Mesenchymal stem cell (in vitro differentiated cells and primary cell): Measurements from ENCODE around the gene PLAAT3.

ENCODE experiments used
- DNase-seq: peaks from one replicate; pipeline ENCODE4 v3.0.0-alpha.2; 2013
- H2AFZ ChIP-seq: one replicate; pipeline ENCODE4 v1.6.1; 2013; ENCODE audit warnings: low read depth, mild to moderate bottlenecking, control low read depth, inconsistent platforms, low read length, moderate library complexity
- H2AK5ac ChIP-seq: 2 replicates; pipeline ENCODE4 v1.6.1; 2013; ENCODE audit warnings: low read length, moderate library complexity, mild to moderate bottlenecking, inconsistent platforms; ENCODE audit not compliant: severe bottlenecking
- H2BK120ac ChIP-seq: one replicate; pipeline ENCODE4 v1.6.1; 2013; ENCODE audit warnings: low read depth, mild to moderate bottlenecking, inconsistent platforms, low read length, moderate library complexity
- H2BK12ac ChIP-seq, 2 experiments: one replicate each; pipeline ENCODE4 v1.6.1; 2013; ENCODE audit warnings: inconsistent platforms in 2 of 2, low read length in 2 of 2, mild to moderate bottlenecking in 2 of 2, moderate library complexity in 2 of 2, control low read depth in 1 of 2
- H2BK15ac ChIP-seq: one replicate; pipeline ENCODE4 v1.6.1; 2013; ENCODE audit warnings: mild to moderate bottlenecking, low read depth, inconsistent platforms; ENCODE audit not compliant: poor library complexity, severe bottlenecking
- H2BK5ac ChIP-seq: 2 replicates; pipeline ENCODE4 v1.6.1; 2013; ENCODE audit warnings: low read depth, mild to moderate bottlenecking, low read length, control low read depth, inconsistent platforms; ENCODE audit not compliant: poor library complexity, severe bottlenecking
- H3K14ac ChIP-seq, 2 experiments: one replicate each; pipeline ENCODE4 v1.6.1; 2013; ENCODE audit warnings: inconsistent platforms in 2 of 2, low read length in 2 of 2, control low read depth in 1 of 2, mild to moderate bottlenecking in 1 of 2, moderate library complexity in 1 of 2
- H3K18ac ChIP-seq, 2 experiments: one replicate each; pipeline ENCODE4 v1.6.1; 2013; ENCODE audit warnings: inconsistent platforms in 2 of 2, low read length in 2 of 2, control low read depth in 1 of 2, low read depth in 1 of 2, mild to moderate bottlenecking in 1 of 2
- H3K23ac ChIP-seq, 2 experiments: one replicate each; pipeline ENCODE4 v1.6.1; 2013; ENCODE audit warnings: inconsistent platforms in 2 of 2, low read length in 2 of 2, mild to moderate bottlenecking in 2 of 2, moderate library complexity in 2 of 2, control low read depth in 1 of 2
- H3K27ac ChIP-seq: 2 replicates; pipeline ENCODE4 v1.5.1; 2013; ENCODE audit warnings: mild to moderate bottlenecking, moderate library complexity, low read length, control low read depth, inconsistent platforms; ENCODE audit not compliant: poor library complexity, severe bottlenecking
- H3K27me3 ChIP-seq, 2 experiments: 2 replicates each; pipeline versions ENCODE4 v1.6.1 to v1.7.0; 2013; ENCODE audit warnings: low read length in 2 of 2, mild to moderate bottlenecking in 2 of 2, moderate library complexity in 2 of 2, control low read depth in 1 of 2, inconsistent platforms in 1 of 2; ENCODE audit not compliant: control insufficient read depth in 1 of 2, insufficient read depth in 1 of 2
- H3K36me3 ChIP-seq, 2 experiments: 2 replicates each; pipeline versions ENCODE4 v1.6.1 to v1.7.0; 2013; ENCODE audit warnings: low read length in 2 of 2, control low read depth in 1 of 2, inconsistent platforms in 1 of 2, low read depth in 1 of 2, mild to moderate bottlenecking in 1 of 2; ENCODE audit not compliant: insufficient read depth in 2 of 2, control insufficient read depth in 1 of 2
- H3K4ac ChIP-seq, 2 experiments: one replicate each; pipeline ENCODE4 v1.6.1; 2013; ENCODE audit warnings: inconsistent platforms in 2 of 2, low read length in 2 of 2, mild to moderate bottlenecking in 2 of 2, moderate library complexity in 2 of 2, control low read depth in 1 of 2, low read depth in 1 of 2
- H3K4me1 ChIP-seq: 2 replicates; pipeline ENCODE4 v1.6.1; 2013; ENCODE audit warnings: low read depth, low read length, control low read depth; ENCODE audit not compliant: control insufficient read depth, insufficient read depth
- H3K4me2 ChIP-seq: 2 replicates; pipeline ENCODE4 v1.6.1; 2013; ENCODE audit warnings: low read length, mild to moderate bottlenecking, inconsistent platforms; ENCODE audit not compliant: poor library complexity, severe bottlenecking
- H3K4me3 ChIP-seq, 2 experiments: 2 replicates each; pipeline versions ENCODE4 v1.5.1 to v1.7.0; 2013; ENCODE audit warnings: low read length in 2 of 2, mild to moderate bottlenecking in 2 of 2, control low read depth in 1 of 2, low read depth in 1 of 2; ENCODE audit not compliant: insufficient read depth in 1 of 2
- H3K79me1 ChIP-seq: replicated peaks from 2 replicates; pipeline ENCODE4 v1.6.1; 2013; ENCODE audit warnings: mild to moderate bottlenecking, control low read depth, low read length, inconsistent platforms; ENCODE audit not compliant: poor library complexity, severe bottlenecking
- H3K9ac ChIP-seq: 2 replicates; pipeline ENCODE4 v1.7.0; 2013; ENCODE audit warnings: mild to moderate bottlenecking, low read length, moderate library complexity
- H3K9me3 ChIP-seq: 2 replicates; pipeline ENCODE4 v1.7.0; 2013; ENCODE audit warnings: mild to moderate bottlenecking, low read length; ENCODE audit not compliant: control insufficient read depth
- H4K8ac ChIP-seq: one replicate; pipeline ENCODE4 v1.6.1; 2013; ENCODE audit warnings: inconsistent platforms, mild to moderate bottlenecking, low read length, moderate library complexity
- H4K91ac ChIP-seq: one replicate; pipeline ENCODE4 v1.6.1; 2013; ENCODE audit warnings: mild to moderate bottlenecking, low read length, inconsistent platforms
- WGBS: methylation state at CpG from one replicate; pipeline ENCODE4 v1.1.7; 2013; ENCODE audit warnings: mixed read lengths; 5-methylcytosine and 5-hydroxymethylcytosine counted together

PLAAT3 gene

GRCh38 chr11:63563201-63564055 lies 50.8 kb downstream of the PLAAT3 start, which contains the start of gene PLAAT2:
PLAAT2 (minus strand) TSS chr11:63563379; CDS start chr11:63563324, 55 bp downstream.
- no peak within 1 kb of the TSS for H2AK5ac ChIP-seq
- no peak within 1 kb of the TSS for H2AFZ ChIP-seq
- H3K4me1 ChIP-seq, result peaks cover 9% of the 10 kb centered on the region
- no peak within 1 kb of the TSS for H3K18ac ChIP-seq
- no peak within 1 kb of the TSS for H3K23ac ChIP-seq
- no peak within 1 kb of the TSS for H4K8ac ChIP-seq
- H2BK120ac ChIP-seq, result no peak within 1 kb of the TSS
- no peak within 1 kb of the TSS for H2BK15ac ChIP-seq
- peaks cover 0 to 7% of the 10 kb centered on the region in 2 experiments for H3K27me3 ChIP-seq
- no peak within 1 kb of the TSS for H4K91ac ChIP-seq
- H3K14ac ChIP-seq, result no peak within 1 kb of the TSS
- DNase-seq, result no peak
- H3K4me3 ChIP-seq, result no peak within 1 kb of the TSS
- H3K4me2 ChIP-seq, result no peak within 1 kb of the TSS
- H3K9ac ChIP-seq, result no peak within 1 kb of the TSS
- no peak within 1 kb of the TSS for H2BK12ac ChIP-seq
- H2BK5ac ChIP-seq, result no peak within 1 kb of the TSS
- no peak within 1 kb of the TSS for H3K4ac ChIP-seq
- WGBS, result 89% methylated on average over 10 of the region's 13 CpGs
- H3K36me3 ChIP-seq, result no peaks in the 10 kb centered on the region
- no peak within 1 kb of the TSS for H3K27ac ChIP-seq
- no peaks in the 10 kb centered on the region for H3K9me3 ChIP-seq
- no peaks in the 10 kb centered on the region for H3K79me1 ChIP-seq

GRCh38 chr11:63560506-63561180 lies 53.6 kb downstream of the PLAAT3 start:
- H2BK5ac ChIP-seq, result no peak overlapping the region
- no peaks in the 10 kb centered on the region for H3K79me1 ChIP-seq
- 85% methylated on average over 6 of the region's 7 CpGs for WGBS
- H3K9ac ChIP-seq, result no peak overlapping the region
- H3K14ac ChIP-seq, result peak overlapping the region in 1 of 2 experiments; percentile 38
- H3K36me3 ChIP-seq, result no peaks in the 10 kb centered on the region
- DNase-seq, result no peak
- H2AK5ac ChIP-seq, result no peak overlapping the region
- H3K27me3 ChIP-seq, result peaks cover 0 to 17% of the 10 kb centered on the region in 2 experiments
- H3K4ac ChIP-seq, result no peak overlapping the region
- no peak overlapping the region for H2BK120ac ChIP-seq
- no peak overlapping the region for H2AFZ ChIP-seq
- no peak overlapping the region for H2BK12ac ChIP-seq
- no peak overlapping the region for H3K27ac ChIP-seq
- H3K4me1 ChIP-seq, result peaks cover 7% of the 10 kb centered on the region
- no peak overlapping the region for H4K91ac ChIP-seq
- no peaks in the 10 kb centered on the region for H3K9me3 ChIP-seq
- H2BK15ac ChIP-seq, result no peak overlapping the region
- no peak overlapping the region for H3K18ac ChIP-seq
- H3K4me2 ChIP-seq, result no peak overlapping the region
- no peak overlapping the region for H3K23ac ChIP-seq
- H4K8ac ChIP-seq, result no peak overlapping the region
- no peak overlapping the region for H3K4me3 ChIP-seq

GRCh38 chr11:63558459-63559157 lies 55.6 kb downstream of the PLAAT3 start:
- no peak overlapping the region for H2BK5ac ChIP-seq
- no peak overlapping the region for H3K4me3 ChIP-seq
- no peaks in the 10 kb centered on the region for H3K79me1 ChIP-seq
- H2BK120ac ChIP-seq, result no peak overlapping the region
- H3K9me3 ChIP-seq, result no peaks in the 10 kb centered on the region
- no peak overlapping the region for H2AFZ ChIP-seq
- H3K4me2 ChIP-seq, result no peak overlapping the region
- H2AK5ac ChIP-seq, result no peak overlapping the region
- no peaks in the 10 kb centered on the region for H3K36me3 ChIP-seq
- no peak overlapping the region for H3K4ac ChIP-seq
- H3K4me1 ChIP-seq, result peaks cover 4% of the 10 kb centered on the region
- no peak overlapping the region for H3K27ac ChIP-seq
- no peak overlapping the region for H3K18ac ChIP-seq
- H2BK15ac ChIP-seq, result no peak overlapping the region
- H4K91ac ChIP-seq, result no peak overlapping the region
- H3K23ac ChIP-seq, result no peak overlapping the region
- no peak overlapping the region for H3K9ac ChIP-seq
- DNase-seq, result no peak
- H3K14ac ChIP-seq, result no peak overlapping the region
- H3K27me3 ChIP-seq, result peaks cover 0 to 18% of the 10 kb centered on the region in 2 experiments
- no peak overlapping the region for H4K8ac ChIP-seq
- WGBS, result 91% methylated on average over 7 of the region's 7 CpGs
- no peak overlapping the region for H2BK12ac ChIP-seq

GRCh38 chr11:63557570-63557969 lies 56.7 kb downstream of the PLAAT3 start:
- no peak overlapping the region for H3K4me3 ChIP-seq
- no peak overlapping the region for H2BK120ac ChIP-seq
- H2BK5ac ChIP-seq, result no peak overlapping the region
- DNase-seq, result no peak
- no peaks in the 10 kb centered on the region for H3K79me1 ChIP-seq
- no peak overlapping the region for H4K8ac ChIP-seq
- H2AFZ ChIP-seq, result no peak overlapping the region
- no peak overlapping the region for H2BK12ac ChIP-seq
- peaks cover 0 to 18% of the 10 kb centered on the region in 2 experiments for H3K27me3 ChIP-seq
- no peak overlapping the region for H3K9ac ChIP-seq
- H3K18ac ChIP-seq, result no peak overlapping the region
- 88% methylated on average over 7 of the region's 7 CpGs for WGBS
- no peak overlapping the region for H2BK15ac ChIP-seq
- no peaks in the 10 kb centered on the region for H3K36me3 ChIP-seq
- no peaks in the 10 kb centered on the region for H3K9me3 ChIP-seq
- no peak overlapping the region for H3K4me2 ChIP-seq
- H3K23ac ChIP-seq, result no peak overlapping the region
- peaks cover 5% of the 10 kb centered on the region for H3K4me1 ChIP-seq
- H3K4ac ChIP-seq, result no peak overlapping the region
- no peak overlapping the region for H2AK5ac ChIP-seq
- no peak overlapping the region for H3K27ac ChIP-seq
- H3K14ac ChIP-seq, result no peak overlapping the region
- no peak overlapping the region for H4K91ac ChIP-seq
